ENCODE results near the gene ACVRL1. TPM values are rescaled to one million over a fixed set of nuclear protein-coding genes. Genes with fewer than 3 reads are reported as not detected.

The ACVRL1 gene
- total and polyA plus RNA-seq, 4 donors = 3.1 to 7.9 (median 6.1) TPM

DNA sequence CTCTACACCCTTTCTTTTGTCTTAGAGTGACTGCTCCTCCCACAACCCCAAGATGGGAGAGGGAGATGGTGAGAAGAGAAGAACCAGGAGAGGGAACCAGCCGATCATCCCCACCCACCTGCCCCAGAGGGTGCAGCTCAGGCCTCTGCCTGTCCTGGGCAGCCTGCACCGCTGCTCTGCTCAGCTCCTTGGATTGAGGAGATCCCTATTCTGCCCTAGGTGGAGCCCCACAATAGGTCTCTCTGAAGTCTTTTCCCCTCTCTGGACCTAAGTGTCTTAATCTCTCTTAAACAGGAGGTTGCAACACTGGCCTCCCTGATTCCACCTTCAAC lies 17.2 kb upstream of the ACVRL1 start:
- DNase-seq (ENCODE audit: low spot score) = no peak
- 98% methylated on average over 2 of the region's 2 CpGs for WGBS

DNA sequence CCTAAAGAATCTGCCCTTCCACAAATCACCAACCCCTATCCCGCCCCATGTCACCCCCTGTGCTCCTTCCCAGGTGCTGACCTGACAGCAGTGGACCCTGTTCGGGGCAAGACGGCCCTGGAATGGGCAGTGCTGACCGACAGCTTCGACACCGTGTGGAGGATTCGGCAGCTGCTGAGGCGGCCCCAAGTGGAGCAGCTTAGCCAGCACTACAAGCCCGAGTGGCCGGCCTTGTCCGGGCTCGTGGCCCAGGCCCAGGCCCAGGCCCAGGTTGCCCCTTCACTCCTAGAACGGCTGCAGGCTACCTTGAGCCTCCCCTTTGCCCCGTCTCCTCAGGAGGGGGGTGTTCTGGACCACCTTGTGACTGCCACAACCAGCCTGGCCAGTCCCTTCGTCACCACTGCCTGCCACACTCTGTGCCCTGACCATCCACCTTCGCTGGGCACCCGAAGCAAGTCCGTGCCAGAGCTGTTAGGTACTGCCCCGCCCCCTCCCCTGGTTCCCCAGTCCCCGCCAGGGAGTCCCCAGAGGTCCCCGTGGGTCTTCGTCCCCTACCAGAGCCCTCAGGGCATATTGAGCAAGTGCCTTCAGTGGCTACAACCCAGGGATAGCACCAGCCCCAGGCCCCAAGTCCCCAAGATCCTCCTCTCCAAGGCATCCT lies 16.7 kb upstream of the ACVRL1 start:
- Histone ChIP-seq H3K36me3 (ENCODE audit: control insufficient read depth in 4 of 4, insufficient read depth in 3 of 4, low read depth in 1 of 4, low read length in 3 of 4) (no peaks in the 10 kb centered on the region), H3K27ac (ENCODE audit: low read depth in 1 of 2, low read length in 2 of 2) (no peak overlapping the region), H3K27me3 (ENCODE audit: control insufficient read depth in 4 of 4, insufficient read depth in 4 of 4, low read length in 3 of 4) (no peaks in the 10 kb centered on the region), H3K4me1 (ENCODE audit: control insufficient read depth in 4 of 4, insufficient read depth in 4 of 4, low read length in 3 of 4) (peaks cover 0 to 3% (median 3%) of the 10 kb centered on the region in 4 donors), H3K9ac (ENCODE audit: low read depth in 1 of 2, low read length in 2 of 2) (no peak overlapping the region), H3K9me3 (ENCODE audit: control insufficient read depth in 4 of 4, low read length in 3 of 4) (no peaks in the 10 kb centered on the region), H3K4me3 (ENCODE audit: low read depth in 1 of 3, low read length in 3 of 3) (no peak overlapping the region)
- 88% methylated on average over 22 of the region's 22 CpGs for WGBS
- TF ChIP-seq YY1 (IDR thresholded peaks at IDR 0.05) (no peak), HNF4G (IDR thresholded peaks at IDR 0.05) (no peak), EGR1 (IDR thresholded peaks at IDR 0.05; ENCODE audit: low read depth in 2 of 2) (no peak), GABPA (IDR thresholded peaks at IDR 0.05 in 1 of 2, conservative IDR thresholded peaks at IDR 0.05 in 1 of 2) (no peak), NR2F2 (IDR thresholded peaks at IDR 0.05) (no peak), RXRA (IDR thresholded peaks at IDR 0.05) (no peak), SP1 (IDR thresholded peaks at IDR 0.05) (no peak), JUND (IDR thresholded peaks at IDR 0.05) (no peak), TAF1 (conservative IDR thresholded peaks at IDR 0.05) (no peak), HNF4A (conservative IDR thresholded peaks at IDR 0.05) (no peak), RAD21 (IDR thresholded peaks at IDR 0.05) (no peak)
- TF ChIP-seq, protein P1, sequence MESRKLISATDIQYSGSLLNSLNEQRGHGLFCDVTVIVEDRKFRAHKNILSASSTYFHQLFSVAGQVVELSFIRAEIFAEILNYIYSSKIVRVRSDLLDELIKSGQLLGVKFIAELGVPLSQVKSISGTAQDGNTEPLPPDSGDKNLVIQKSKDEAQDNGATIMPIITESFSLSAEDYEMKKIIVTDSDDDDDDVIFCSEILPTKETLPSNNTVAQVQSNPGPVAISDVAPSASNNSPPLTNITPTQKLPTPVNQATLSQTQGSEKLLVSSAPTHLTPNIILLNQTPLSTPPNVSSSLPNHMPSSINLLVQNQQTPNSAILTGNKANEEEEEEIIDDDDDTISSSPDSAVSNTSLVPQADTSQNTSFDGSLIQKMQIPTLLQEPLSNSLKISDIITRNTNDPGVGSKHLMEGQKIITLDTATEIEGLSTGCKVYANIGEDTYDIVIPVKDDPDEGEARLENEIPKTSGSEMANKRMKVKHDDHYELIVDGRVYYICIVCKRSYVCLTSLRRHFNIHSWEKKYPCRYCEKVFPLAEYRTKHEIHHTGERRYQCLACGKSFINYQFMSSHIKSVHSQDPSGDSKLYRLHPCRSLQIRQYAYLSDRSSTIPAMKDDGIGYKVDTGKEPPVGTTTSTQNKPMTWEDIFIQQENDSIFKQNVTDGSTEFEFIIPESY (IDR thresholded peaks at IDR 0.05) = no peak
- TF ChIP-seq, protein P2, sequence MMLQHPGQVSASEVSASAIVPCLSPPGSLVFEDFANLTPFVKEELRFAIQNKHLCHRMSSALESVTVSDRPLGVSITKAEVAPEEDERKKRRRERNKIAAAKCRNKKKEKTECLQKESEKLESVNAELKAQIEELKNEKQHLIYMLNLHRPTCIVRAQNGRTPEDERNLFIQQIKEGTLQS (IDR thresholded peaks at IDR 0.05) = no peak
- TF ChIP-seq, protein P3, sequence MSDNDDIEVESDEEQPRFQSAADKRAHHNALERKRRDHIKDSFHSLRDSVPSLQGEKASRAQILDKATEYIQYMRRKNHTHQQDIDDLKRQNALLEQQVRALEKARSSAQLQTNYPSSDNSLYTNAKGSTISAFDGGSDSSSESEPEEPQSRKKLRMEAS (IDR thresholded peaks at IDR 0.05) = no peak
- DNase-seq (ENCODE audit: low spot score) = no peak

More for the DNA sequence above, 17.2 kb upstream of the ACVRL1 start:
- no peak overlapping the region for H3K9ac ChIP-seq (ENCODE audit: low read depth in 1 of 2, low read length in 2 of 2)
- no peaks in the 10 kb centered on the region for H3K9me3 ChIP-seq (ENCODE audit: control insufficient read depth in 4 of 4, low read length in 3 of 4)
- H3K4me3 ChIP-seq (ENCODE audit: low read depth in 1 of 3, low read length in 3 of 3) = no peak overlapping the region
- peaks cover 0 to 3% (median 2%) of the 10 kb centered on the region in 4 donors for H3K4me1 ChIP-seq (ENCODE audit: control insufficient read depth in 4 of 4, insufficient read depth in 4 of 4, low read length in 3 of 4)
- H3K27ac ChIP-seq (ENCODE audit: low read depth in 1 of 2, low read length in 2 of 2) = no peak overlapping the region
- TF ChIP-seq, protein P4, sequence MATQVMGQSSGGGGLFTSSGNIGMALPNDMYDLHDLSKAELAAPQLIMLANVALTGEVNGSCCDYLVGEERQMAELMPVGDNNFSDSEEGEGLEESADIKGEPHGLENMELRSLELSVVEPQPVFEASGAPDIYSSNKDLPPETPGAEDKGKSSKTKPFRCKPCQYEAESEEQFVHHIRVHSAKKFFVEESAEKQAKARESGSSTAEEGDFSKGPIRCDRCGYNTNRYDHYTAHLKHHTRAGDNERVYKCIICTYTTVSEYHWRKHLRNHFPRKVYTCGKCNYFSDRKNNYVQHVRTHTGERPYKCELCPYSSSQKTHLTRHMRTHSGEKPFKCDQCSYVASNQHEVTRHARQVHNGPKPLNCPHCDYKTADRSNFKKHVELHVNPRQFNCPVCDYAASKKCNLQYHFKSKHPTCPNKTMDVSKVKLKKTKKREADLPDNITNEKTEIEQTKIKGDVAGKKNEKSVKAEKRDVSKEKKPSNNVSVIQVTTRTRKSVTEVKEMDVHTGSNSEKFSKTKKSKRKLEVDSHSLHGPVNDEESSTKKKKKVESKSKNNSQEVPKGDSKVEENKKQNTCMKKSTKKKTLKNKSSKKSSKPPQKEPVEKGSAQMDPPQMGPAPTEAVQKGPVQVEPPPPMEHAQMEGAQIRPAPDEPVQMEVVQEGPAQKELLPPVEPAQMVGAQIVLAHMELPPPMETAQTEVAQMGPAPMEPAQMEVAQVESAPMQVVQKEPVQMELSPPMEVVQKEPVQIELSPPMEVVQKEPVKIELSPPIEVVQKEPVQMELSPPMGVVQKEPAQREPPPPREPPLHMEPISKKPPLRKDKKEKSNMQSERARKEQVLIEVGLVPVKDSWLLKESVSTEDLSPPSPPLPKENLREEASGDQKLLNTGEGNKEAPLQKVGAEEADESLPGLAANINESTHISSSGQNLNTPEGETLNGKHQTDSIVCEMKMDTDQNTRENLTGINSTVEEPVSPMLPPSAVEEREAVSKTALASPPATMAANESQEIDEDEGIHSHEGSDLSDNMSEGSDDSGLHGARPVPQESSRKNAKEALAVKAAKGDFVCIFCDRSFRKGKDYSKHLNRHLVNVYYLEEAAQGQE (IDR thresholded peaks at IDR 0.05) = no peak
- TF ChIP-seq SP1 (IDR thresholded peaks at IDR 0.05) (no peak), EGR1 (IDR thresholded peaks at IDR 0.05; ENCODE audit: low read depth in 2 of 2) (no peak), FOXA2 (IDR thresholded peaks at IDR 0.05) (no peak), RXRA (IDR thresholded peaks at IDR 0.05) (no peak)
- TF ChIP-seq, protein P2 (IDR thresholded peaks at IDR 0.05) = no peak
- H3K36me3 ChIP-seq (ENCODE audit: control insufficient read depth in 4 of 4, insufficient read depth in 3 of 4, low read depth in 1 of 4, low read length in 3 of 4) = no peaks in the 10 kb centered on the region
- H3K27me3 ChIP-seq (ENCODE audit: control insufficient read depth in 4 of 4, insufficient read depth in 4 of 4, low read length in 3 of 4) = no peaks in the 10 kb centered on the region

Measured in liver (tissue), 9 donors.